HepG2 (cell line): Measurements from ENCODE around the gene SLC12A5. TPM values are rescaled to one million over a fixed set of nuclear protein-coding genes. Genes with fewer than 3 reads are reported as not detected.

ENCODE experiments used
- CBX1 ChIP-seq: IDR thresholded peaks from one replicate; pipeline ENCODE4 v1.6.1; 2016; ENCODE audit warnings: antibody characterized with exemption, low read depth
- CBX5 ChIP-seq: sonication (generic); formaldehyde crosslinking; IDR thresholded peaks from 2 replicates; pipeline ENCODE4 v1.4.0; 2020; ENCODE audit warnings: missing genetic modification reagents, borderline replicate concordance
- CEBPG ChIP-seq: IDR thresholded peaks from 2 replicates; pipeline ENCODE4 v1.6.1; 2016
- EP300 ChIP-seq, 3 experiments: sonication (generic) in 1 of 3; formaldehyde crosslinking in 1 of 3; IDR thresholded peaks; 2 replicates each; pipeline versions ENCODE4 v1.5.1 to v1.6.1; 2011 to 2020; ENCODE audit warnings: low read depth in 2 of 3, low read length in 2 of 3, borderline replicate concordance in 1 of 3, improper control_type of control experiment in 1 of 3, mild to moderate bottlenecking in 1 of 3, missing genetic modification reagents in 1 of 3, moderate library complexity in 1 of 3
- FOXA1 ChIP-seq, 2 experiments: fragments of 450-650 bp in 1 of 2; sonication (generic) in 1 of 2; formaldehyde crosslinking in 1 of 2; IDR thresholded peaks; 2 replicates each; pipeline versions ENCODE4 v1.4.0 to v1.6.1; 2016 to 2020; ENCODE audit warnings: missing genetic modification reagents in 1 of 2
- FOXK1 ChIP-seq: sonication (generic); formaldehyde crosslinking; IDR thresholded peaks from 2 replicates; pipeline ENCODE4 v1.4.0; 2020; ENCODE audit warnings: low read depth, missing genetic modification reagents, borderline replicate concordance
- FOXP1 ChIP-seq, 2 experiments: fragments of 450-650 bp in 1 of 2; IDR thresholded peaks; 2 replicates each; pipeline ENCODE4 v1.6.1; 2017 to 2018; ENCODE audit warnings: antibody characterized with exemption in 1 of 2
- ISL2 ChIP-seq: sonication (generic); formaldehyde crosslinking; IDR thresholded peaks from 2 replicates; pipeline ENCODE4 v1.5.0; 2020; ENCODE audit warnings: missing genetic modification reagents
- MEIS2 ChIP-seq: sonication (generic); formaldehyde crosslinking; IDR thresholded peaks from 2 replicates; pipeline ENCODE4 v1.9.0; 2021; ENCODE audit warnings: mild to moderate bottlenecking, missing genetic modification reagents
- PCBP1 ChIP-seq: fragments of 200-400 bp; formaldehyde crosslinking; IDR thresholded peaks from 2 replicates; pipeline ENCODE4 v1.6.1; 2017; ENCODE audit warnings: mild to moderate bottlenecking, low read depth, low read length, borderline replicate concordance
- STAG1 ChIP-seq: sonication (generic); formaldehyde crosslinking; IDR thresholded peaks from 2 replicates; pipeline ENCODE4 v1.4.0; 2020; ENCODE audit warnings: missing genetic modification reagents
- TIGD3 ChIP-seq: sonication (generic); formaldehyde crosslinking; IDR thresholded peaks from 2 replicates; pipeline ENCODE4 v1.5.1; 2020; ENCODE audit warnings: mild to moderate bottlenecking, missing genetic modification reagents, borderline replicate concordance
- ZKSCAN5 ChIP-seq: sonication (generic); formaldehyde crosslinking; IDR thresholded peaks from 2 replicates; pipeline ENCODE4 v1.5.1; 2020; ENCODE audit warnings: mild to moderate bottlenecking, missing genetic modification reagents
- ZNF30 ChIP-seq: sonication (generic); formaldehyde crosslinking; IDR thresholded peaks from 2 replicates; pipeline ENCODE4 v1.5.0; 2020; ENCODE audit warnings: mild to moderate bottlenecking, missing genetic modification reagents
- ZNF460 ChIP-seq: sonication (generic); formaldehyde crosslinking; IDR thresholded peaks from 2 replicates; pipeline ENCODE4 v1.5.1; 2020; ENCODE audit warnings: missing genetic modification reagents, mild to moderate bottlenecking, borderline replicate concordance
- ZNF563 ChIP-seq: sonication (generic); formaldehyde crosslinking; IDR thresholded peaks from 2 replicates; pipeline ENCODE4 v1.8.0; 2022; ENCODE audit warnings: mild to moderate bottlenecking, moderate library complexity, missing genetic modification reagents
- ZNF619 ChIP-seq: sonication (generic); formaldehyde crosslinking; IDR thresholded peaks from 2 replicates; pipeline ENCODE4 v1.4.0; 2020; ENCODE audit warnings: mild to moderate bottlenecking, missing genetic modification reagents
- polyA plus RNA-seq, 8 experiments: library from polyadenylated mRNA; depleted of rRNA in 3 of 8; stranded (reverse) in 7 of 8; unstranded in 1 of 8; fragments of >200 nt; fragmentation: Illumina TruSeq in 4 of 8; extraction: Trizol in 4 of 8; gene quantifications; 2 replicates each; pipeline versions ENCODE4 v1.2.1 to v1.2.3, GENCODE V29; 2011 to 2016; ENCODE audit warnings: low read depth in 4 of 8, missing spikeins in 1 of 8, mixed read lengths in 1 of 8; ENCODE audit not compliant: insufficient read depth in 1 of 8
- total RNA-seq, 5 experiments: library from RNA; depleted of rRNA; stranded (reverse); fragments of >200 nt; fragmentation: Illumina TruSeq; extraction: Trizol; gene quantifications; 2 replicates each; pipeline ENCODE4 v1.2.3, GENCODE V29; 2016; ENCODE audit warnings: low read depth in 1 of 5
- TF ChIP-seq, protein P1 (sequence below): sonication (generic); formaldehyde crosslinking; IDR thresholded peaks from 2 replicates; pipeline ENCODE4 v1.5.1; 2020; ENCODE audit warnings: missing genetic modification reagents, mild to moderate bottlenecking, borderline replicate concordance
- TF ChIP-seq, protein P2 (sequence below): sonication (generic); formaldehyde crosslinking; IDR thresholded peaks from 2 replicates; pipeline ENCODE4 v1.5.0; 2020; ENCODE audit warnings: mild to moderate bottlenecking, missing genetic modification reagents, borderline replicate concordance
- TF ChIP-seq, protein P3 (sequence below): sonication (generic); formaldehyde crosslinking; conservative IDR thresholded peaks from 2 replicates; pipeline ENCODE4 v1.5.0; 2020; ENCODE audit warnings: missing genetic modification reagents

Gene SLC12A5
- total and polyA plus RNA-seq, 2 of the 13 experiments (the other 11 are each of a cell fraction or from before 2014, with no cell fraction given): 4.3 to 5.4 TPM

DNA sequence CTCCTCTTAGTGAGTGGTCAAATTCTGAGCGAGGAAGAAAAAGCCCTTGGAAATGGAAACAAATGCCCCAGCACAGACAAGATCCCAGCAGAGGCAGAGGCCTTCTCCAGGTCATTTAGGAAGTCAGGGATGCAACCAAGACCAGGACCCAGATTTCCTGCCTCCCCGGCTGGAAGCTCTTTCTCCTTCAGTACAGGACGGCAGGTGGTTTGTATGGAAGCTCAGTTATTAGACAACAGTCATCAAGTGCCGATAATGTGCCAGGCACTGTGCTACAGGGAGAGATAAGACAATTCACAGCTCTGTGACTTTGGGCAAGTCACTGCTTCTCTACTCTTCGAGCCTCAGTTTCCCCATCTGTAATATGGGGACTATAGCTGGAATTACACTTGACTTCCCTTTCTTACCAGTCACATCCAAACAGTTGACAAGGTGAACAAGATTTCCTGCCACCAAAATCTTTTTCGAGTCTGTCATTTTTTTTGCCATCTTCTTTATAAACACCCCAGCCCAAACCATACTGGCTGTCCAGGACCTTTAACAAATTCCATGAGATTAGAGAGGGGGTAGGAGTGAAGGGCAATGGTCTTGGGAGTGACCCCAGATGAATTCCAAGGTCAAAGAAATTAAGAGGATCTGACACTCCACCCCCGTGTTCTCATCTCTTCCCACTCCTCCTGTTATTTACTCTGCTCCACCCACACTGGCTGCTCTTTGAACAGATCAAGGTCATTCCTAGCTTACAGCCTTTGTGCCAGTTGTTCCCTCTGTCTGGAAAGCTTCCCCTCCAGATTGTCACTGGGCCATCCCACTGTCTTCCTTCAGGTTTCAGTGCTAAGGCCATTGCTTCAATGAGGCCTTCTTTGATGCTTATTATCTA lies 14.3 kb upstream of the SLC12A5 start (continued):
- peak in 1 of 2 experiments; percentile 89; a peak in 2 of 4 replicates for TF ChIP-seq EP300 (IDR thresholded peaks at IDR 0.05; ENCODE audit: low read depth in 2 of 2, low read length in 2 of 2)
- peak; percentile 55; the same call in 1 of the 2 replicates for TF ChIP-seq EP300 (CRISPR knock-in tag; IDR thresholded peaks at IDR 0.05; ENCODE audit: borderline replicate concordance)
- TF ChIP-seq ISL2 (CRISPR knock-in tag): peak; percentile 74
- TF ChIP-seq FOXA1 (IDR thresholded peaks at IDR 0.05): no peak
- peak; percentile 95 for TF ChIP-seq FOXA1 (CRISPR knock-in tag; IDR thresholded peaks at IDR 0.05)
- TF ChIP-seq ZNF460: no peak; the same call in 1 of the 2 replicates
- no peak for TF ChIP-seq ZNF563
- TF ChIP-seq, protein P1, sequence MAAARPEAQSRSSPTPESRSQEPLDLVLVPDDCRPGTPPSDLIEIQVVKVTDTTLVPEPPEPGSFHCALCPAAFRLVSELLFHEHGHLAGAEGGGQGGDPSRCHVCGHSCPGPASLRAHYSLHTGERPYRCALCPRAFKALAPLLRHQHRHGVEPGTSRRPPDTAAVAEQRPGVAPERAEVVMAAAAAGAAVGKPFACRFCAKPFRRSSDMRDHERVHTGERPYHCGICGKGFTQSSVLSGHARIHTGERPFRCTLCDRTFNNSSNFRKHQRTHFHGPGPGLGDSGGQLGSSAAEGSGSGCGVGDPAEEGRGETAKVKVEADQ (CRISPR knock-in tag): no peak; the same call in 1 of the 2 replicates
- TF ChIP-seq CBX5 (CRISPR knock-in tag): no peak
- TF ChIP-seq, protein P2, sequence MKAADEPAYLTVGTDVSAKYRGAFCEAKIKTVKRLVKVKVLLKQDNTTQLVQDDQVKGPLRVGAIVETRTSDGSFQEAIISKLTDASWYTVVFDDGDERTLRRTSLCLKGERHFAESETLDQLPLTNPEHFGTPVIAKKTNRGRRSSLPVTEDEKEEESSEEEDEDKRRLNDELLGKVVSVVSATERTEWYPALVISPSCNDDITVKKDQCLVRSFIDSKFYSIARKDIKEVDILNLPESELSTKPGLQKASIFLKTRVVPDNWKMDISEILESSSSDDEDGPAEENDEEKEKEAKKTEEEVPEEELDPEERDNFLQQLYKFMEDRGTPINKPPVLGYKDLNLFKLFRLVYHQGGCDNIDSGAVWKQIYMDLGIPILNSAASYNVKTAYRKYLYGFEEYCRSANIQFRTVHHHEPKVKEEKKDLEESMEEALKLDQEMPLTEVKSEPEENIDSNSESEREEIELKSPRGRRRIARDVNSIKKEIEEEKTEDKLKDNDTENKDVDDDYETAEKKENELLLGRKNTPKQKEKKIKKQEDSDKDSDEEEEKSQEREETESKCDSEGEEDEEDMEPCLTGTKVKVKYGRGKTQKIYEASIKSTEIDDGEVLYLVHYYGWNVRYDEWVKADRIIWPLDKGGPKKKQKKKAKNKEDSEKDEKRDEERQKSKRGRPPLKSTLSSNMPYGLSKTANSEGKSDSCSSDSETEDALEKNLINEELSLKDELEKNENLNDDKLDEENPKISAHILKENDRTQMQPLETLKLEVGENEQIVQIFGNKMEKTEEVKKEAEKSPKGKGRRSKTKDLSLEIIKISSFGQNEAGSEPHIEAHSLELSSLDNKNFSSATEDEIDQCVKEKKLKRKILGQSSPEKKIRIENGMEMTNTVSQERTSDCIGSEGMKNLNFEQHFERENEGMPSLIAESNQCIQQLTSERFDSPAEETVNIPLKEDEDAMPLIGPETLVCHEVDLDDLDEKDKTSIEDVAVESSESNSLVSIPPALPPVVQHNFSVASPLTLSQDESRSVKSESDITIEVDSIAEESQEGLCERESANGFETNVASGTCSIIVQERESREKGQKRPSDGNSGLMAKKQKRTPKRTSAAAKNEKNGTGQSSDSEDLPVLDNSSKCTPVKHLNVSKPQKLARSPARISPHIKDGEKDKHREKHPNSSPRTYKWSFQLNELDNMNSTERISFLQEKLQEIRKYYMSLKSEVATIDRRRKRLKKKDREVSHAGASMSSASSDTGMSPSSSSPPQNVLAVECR (CRISPR knock-in tag): peak; percentile 5; the same call in 1 of the 2 replicates
- TF ChIP-seq STAG1 (CRISPR knock-in tag): no peak
- peak; percentile 25; the same call in 1 of the 2 replicates for TF ChIP-seq CEBPG (CRISPR knock-in tag)
- TF ChIP-seq MEIS2 (CRISPR knock-in tag): 0 out of 2 replicates have a peak, but pooled peaks have one; percentile 39
- TF ChIP-seq PCBP1: no peak
- peak; percentile 17; the same call in 1 of the 2 replicates for TF ChIP-seq TIGD3
- peak; percentile 83; the same call in 1 of the 2 replicates for TF ChIP-seq FOXK1 (CRISPR knock-in tag)
- no peak for TF ChIP-seq FOXP1 (IDR thresholded peaks at IDR 0.05)
- TF ChIP-seq FOXP1 (CRISPR knock-in tag; IDR thresholded peaks at IDR 0.05): peak; percentile 89
- peak; percentile 85 for TF ChIP-seq ZKSCAN5 (CRISPR knock-in tag)
- no peak for TF ChIP-seq CBX1
- TF ChIP-seq, protein P3, sequence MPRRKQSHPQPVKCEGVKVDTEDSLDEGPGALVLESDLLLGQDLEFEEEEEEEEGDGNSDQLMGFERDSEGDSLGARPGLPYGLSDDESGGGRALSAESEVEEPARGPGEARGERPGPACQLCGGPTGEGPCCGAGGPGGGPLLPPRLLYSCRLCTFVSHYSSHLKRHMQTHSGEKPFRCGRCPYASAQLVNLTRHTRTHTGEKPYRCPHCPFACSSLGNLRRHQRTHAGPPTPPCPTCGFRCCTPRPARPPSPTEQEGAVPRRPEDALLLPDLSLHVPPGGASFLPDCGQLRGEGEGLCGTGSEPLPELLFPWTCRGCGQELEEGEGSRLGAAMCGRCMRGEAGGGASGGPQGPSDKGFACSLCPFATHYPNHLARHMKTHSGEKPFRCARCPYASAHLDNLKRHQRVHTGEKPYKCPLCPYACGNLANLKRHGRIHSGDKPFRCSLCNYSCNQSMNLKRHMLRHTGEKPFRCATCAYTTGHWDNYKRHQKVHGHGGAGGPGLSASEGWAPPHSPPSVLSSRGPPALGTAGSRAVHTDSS: no peak
- TF ChIP-seq ZNF30: 0 out of 2 replicates have a peak, but pooled peaks have one; percentile 7
- TF ChIP-seq ZNF619 (CRISPR knock-in tag): no peak
